ENCODE measurements around the gene KBTBD3.

DNA sequence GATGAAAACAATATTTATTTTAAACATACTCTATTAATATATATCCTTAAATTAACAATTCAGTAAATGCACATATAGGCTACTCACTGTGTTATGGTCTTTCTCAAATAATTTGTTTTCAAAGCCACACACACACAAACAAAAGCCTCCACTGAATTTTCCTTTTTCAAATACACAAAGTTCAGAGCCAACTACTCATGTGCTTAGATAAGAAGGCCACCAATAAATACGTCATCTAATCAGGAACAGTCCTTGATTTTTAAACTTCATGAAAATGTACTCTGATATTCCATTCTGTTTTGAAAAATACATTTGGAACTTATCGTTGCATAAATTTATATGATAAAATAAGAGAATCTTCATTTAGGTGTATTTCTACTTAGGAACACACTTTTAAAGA lies 26.0 kb downstream of the KBTBD3 start:
- TF ChIP-seq, protein P1, sequence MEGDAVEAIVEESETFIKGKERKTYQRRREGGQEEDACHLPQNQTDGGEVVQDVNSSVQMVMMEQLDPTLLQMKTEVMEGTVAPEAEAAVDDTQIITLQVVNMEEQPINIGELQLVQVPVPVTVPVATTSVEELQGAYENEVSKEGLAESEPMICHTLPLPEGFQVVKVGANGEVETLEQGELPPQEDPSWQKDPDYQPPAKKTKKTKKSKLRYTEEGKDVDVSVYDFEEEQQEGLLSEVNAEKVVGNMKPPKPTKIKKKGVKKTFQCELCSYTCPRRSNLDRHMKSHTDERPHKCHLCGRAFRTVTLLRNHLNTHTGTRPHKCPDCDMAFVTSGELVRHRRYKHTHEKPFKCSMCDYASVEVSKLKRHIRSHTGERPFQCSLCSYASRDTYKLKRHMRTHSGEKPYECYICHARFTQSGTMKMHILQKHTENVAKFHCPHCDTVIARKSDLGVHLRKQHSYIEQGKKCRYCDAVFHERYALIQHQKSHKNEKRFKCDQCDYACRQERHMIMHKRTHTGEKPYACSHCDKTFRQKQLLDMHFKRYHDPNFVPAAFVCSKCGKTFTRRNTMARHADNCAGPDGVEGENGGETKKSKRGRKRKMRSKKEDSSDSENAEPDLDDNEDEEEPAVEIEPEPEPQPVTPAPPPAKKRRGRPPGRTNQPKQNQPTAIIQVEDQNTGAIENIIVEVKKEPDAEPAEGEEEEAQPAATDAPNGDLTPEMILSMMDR (IDR thresholded peaks at IDR 0.05; ENCODE audit: poor library complexity), result no peak
- TF ChIP-seq EZH2 (IDR thresholded peaks at IDR 0.05; ENCODE audit: borderline replicate concordance), result no peak
